HUDEP-2 (cell line): ENCODE measurements around the gene OCEL1.

Experiments used
- DNase-seq, 76 experiments: peaks; one replicate each; lab custom pipeline; 2025; ENCODE audit not compliant: unreplicated experiment in 76 of 76; lab: John Stamatoyannopoulos, UW

The OCEL1 gene

DNA sequence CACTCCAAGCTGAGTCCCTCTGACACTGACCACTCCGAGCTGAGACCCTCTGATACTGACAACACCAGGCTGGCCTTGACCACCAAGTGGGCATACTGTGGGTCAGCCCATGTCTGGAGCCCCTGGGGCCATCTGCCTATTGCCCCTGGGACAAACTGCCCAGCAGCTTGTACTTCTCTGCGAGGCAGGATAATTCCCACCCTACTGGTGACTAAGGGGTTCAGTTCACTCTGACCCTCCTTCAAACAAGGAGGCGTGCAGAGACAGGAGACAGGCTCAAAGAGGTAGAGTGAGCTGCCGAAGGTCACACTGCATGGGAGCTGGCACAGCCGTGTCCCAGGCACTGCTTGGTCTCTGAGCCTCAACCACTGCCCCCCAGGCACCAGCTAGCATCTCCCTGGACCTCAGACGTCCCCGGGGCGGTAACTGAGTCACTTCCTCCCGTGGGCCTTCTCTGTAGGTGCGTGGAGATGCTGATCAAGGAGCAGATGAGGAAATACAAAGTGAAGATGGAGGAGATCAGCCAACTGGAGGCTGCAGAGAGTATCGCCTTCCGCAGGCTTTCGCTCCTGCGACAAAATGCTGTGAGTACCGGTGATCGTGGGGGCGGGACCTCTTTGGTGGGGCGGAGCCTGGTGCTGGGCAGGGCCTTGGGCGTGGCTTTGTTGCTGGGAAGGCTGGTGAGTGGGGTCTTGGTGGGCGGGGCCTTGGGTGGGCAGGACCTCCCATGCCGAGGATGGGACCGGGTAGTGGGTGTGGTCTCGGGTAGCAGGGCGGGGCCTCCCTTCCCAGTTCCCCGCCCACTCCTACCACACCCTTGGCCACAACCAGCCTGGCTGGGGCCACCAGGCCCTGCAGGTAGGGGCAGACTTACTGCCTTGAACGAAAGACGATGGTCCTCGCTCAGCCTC, 16.6 kb upstream of the OCEL1 start:
- DNase-seq = peak in 72 of 76 experiments; percentile 25 to 90 (median 78)

DNA sequence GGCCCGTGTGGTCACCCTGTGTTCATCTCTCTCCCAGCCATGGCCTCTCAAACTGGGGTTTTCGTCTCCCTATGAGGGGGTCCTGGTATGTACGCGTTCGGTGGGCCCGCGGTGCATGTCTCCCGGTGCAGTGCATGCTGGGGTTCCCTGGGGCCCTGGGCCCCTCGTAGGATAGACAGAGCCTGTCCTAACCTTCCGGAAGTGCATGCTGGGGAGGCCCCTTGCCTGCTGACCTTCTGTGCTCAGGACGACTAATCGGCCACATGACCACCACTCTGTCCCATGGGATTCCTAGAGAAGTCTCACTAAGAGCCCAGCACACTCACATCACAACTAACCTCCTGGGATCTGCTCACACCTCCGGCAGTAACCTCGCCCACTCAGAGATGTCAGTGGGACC, 15.7 kb upstream of the OCEL1 start:
- DNase-seq = no peak

DNA sequence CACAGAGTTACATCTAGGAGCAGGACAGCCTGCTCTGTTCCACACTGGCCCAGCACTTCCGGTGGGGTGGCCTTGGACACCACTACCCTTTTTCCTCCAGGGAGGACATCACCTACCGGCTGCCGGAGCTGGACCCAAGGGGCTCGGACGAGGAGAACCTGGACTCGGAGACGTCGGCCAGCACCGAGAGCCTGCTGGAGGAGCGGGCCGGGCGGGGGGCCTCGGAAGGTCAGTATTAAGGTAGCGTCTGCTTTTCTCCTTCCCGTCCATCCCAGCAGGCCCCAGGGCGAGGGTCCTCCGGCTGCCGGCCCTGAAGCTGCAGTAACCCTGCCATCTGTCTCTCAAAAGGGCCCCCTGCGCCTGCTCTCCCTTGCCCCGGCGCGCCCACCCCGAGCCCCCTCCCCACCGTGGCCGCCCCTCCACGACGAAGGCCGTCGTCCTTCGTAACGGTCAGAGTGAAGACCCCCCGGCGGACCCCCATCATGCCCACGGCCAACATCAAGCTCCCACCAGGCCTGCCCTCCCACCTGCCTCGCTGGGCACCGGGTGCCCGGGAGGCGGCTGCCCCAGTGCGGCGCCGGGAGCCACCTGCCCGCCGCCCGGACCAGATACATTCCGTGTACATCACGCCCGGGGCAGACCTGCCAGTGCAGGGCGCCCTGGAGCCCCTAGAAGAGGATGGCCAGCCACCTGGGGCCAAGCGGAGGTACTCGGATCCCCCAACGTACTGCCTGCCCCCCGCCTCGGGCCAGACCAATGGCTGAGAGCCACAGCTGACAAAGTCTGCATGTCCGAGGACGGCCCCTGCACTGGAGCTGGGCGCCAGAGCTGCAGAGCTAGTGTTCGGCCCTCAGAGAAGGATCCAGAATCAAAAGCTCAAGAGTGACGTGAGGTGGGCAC, 14.2 kb upstream of the OCEL1 start:
- no peak for DNase-seq

DNA sequence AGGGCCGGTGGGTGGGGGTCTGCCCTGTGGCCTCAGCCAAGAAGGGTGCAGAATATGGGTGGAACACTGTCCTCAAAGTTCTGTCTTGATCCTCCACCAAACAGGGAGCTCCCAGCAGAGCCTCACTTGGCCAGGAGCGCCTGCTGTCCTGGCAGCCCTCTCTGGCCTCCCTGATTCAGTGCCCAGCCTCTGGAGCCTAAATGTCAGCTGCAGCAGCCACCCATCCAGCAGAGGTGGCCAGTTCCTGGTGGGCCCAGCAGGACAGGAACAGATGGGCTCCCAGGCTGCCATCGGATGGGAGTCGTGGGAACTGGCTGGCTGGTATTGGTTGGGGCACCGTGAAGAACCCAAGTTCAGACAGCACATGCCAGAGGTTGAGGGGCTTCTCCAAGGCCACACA, 12.7 kb upstream of the OCEL1 start:
- no peak for DNase-seq

DNA sequence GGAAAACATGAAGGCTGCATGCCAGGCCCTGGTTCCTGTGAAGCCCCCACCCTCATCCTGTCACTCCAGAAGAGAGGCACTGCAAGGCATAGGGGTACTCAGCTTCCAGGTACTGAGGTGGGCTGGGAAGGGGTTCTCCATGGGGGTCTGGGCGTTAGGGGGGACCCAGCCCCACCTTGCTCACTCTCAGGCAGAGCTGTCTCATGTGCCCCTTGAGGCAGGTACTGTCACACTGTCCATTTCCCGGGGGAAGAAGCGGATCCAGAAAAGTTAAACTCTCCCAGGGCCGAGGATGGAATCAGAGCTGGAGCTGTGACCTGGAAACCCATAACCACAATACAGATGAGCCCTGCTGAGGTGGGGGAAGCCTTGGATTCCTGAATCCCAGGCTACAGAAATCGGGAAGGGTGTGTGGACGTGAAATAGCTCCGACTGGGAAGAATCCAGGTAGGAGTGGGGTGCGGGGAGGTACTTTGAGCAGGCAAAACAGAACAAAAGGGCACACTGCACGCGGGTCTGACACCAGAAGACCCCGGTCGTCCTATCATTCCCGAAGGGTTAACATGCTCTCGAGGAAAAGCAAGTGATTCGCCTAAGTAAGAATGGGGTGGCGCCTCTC, 11.4 kb upstream of the OCEL1 start:
- peak in 1 of 76 experiments; percentile 12 for DNase-seq

DNA sequence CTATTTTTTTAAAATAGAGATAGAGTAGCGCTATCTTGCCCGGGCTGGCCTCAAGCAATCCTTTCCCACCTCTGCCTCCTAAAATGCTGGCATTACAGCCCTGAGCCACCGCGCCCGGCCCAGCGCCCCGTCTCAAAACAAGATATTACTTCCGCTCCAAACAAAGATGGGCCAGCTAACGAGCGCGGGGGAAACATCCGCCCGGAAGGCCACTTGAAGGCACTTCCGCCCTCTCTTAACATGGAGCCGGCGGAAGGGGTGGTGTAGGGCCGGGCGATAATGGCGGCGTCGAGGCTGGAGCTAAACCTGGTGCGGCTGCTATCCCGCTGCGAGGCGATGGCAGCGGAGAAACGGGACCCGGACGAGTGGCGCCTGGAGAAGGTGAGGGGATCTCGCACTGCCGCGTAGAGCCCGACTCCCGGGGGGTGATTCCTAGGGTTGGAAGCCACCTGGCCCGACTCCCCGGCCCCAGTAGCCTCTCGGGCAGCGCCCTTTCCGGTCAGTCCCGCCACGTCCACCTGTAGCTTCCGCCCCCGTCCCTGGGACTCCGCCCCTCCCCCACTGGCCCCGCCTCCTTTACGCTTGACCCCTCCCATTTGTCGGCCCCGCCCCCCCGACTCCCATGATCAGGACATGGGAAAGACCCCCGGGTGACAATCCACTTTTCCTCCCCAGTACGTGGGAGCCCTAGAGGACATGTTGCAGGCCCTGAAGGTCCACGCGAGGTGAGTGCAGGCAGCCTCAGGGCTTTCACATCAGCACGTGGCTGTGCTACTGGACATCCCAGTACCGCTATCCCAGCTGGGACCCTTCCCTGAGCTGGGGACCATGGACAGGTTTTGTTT, 10.7 kb upstream of the OCEL1 start, which contains the start of gene USE1:
TSS of gene USE1 (plus strand) at position 231 of the 845 bp plus-strand sequence. CDS start at position 280, 49 bp downstream.
- DNase-seq = peak in 75 of 76 experiments; percentile 62 to 95 (median 89)

DNA sequence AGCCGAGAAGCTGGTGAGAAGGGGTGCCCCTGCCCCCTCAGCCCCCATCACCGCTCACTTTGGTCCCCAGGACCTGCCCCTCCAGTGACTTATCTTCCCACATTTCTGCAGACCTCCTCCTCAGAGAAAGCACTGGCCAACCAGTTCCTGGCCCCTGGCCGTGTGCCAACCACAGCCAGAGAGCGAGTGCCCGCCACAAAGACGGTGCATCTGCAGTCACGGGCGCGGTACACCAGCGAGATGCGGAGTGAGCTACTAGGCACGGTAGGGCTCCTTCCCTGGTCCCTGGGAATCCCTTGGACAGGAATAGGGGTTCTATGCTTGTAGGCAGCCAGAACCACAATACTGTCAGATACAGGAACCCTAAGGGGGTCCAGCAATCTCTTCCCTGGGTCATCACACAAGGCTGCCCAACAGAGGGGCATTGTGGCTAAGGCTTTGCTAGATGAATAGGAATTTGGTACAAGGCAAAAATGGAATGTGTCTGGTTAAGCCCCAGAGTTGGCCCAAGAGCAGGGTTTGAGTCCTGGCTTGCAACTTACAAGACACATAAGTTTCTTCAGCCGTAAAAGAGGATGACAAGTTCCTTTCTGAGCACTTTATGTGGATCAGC, 9.9 kb upstream of the OCEL1 start:
- no peak for DNase-seq

DNA sequence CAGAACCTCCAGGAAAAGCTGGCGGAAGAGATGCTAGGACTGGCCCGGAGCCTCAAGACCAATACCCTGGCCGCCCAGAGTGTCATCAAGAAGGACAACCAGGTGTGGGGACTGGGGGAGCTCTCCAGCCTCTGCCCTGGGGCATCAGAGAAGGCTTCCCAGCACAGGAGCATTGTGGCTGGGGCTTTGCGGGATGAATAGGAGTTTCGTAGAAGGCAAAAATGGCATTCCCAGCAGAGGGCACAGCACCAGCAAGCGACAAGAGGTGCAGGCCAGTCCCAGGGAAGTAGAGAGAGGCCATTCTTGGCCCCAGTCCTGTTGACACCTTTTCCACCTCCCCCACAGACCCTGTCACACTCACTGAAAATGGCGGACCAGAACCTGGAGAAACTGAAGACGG, 6.7 kb upstream of the OCEL1 start:
- no peak for DNase-seq

DNA sequence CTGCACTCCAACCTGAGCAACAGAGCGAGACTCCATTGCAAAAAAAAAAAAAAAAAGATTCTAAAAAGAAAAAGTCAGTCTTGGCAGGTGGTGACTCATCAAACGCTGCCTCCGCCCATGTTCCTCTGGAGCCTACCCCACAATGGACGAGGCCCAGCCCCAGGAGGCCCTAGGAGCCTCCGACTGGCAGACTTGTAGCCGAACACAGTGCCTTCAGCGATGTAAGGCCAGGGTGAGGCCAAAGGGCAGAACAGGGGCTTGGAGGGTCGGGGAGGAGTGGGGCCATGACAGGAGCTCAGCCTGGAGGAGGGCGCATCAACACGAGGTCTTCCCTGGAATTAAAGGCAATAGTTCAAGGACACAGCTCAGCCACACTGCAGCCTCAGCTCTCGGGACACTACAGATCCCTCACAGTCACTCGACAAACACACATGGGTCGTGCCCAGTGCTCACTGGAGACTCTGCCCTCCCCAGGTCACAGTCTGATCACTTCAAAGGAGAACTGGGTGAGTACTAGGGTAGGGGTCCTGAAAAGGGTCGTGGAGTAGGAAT, 5.7 kb upstream of the OCEL1 start:
- peak in 69 of 76 experiments; percentile 30 to 84 (median 66) for DNase-seq

DNA sequence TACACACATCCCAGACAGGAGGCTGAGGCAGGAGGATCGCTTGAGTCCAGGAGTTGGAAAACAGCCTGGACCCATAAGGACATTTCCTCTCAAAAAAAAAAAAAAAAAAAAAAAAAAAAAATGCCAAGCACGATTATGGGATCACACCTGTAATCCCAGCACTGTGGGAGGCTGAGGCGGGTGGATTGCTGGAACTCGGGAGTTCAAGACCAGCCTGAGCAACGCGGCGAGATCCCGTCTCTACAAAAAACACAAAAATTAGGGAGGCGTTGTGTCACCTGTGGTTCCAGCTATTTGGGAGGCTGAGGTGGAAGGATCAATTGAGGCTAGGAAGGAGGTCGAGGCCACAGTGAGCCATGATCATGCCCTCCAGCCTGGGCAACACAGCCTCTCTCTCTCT, 973 bp upstream of the OCEL1 start:
- DNase-seq = no peak

DNA sequence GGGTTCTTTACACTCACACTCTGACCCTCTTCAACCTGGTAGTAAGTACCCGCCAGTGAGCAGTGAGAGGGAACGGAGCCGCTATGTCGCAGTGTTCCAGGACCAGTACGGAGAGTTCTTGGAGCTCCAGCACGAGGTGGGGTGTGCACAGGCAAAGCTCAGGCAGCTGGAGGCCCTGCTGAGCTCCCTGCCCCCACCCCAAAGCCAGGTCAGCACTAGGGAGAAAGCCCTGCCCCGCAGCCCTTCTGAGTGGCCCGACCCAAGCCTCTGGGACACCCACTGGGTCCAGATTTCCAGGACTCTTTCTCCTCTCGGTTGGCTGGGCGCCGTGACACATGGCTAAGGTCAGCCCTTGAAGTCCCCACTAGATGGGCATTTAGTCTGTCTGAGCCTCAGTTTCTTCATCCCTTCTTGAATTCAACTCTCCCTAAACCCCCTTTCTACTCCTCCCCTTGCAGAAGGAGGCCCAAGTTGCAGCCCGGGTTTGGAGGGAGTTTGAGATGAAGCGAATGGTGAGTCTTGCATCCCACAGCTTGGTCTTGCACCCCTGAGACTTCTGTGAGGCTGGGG, 1.9 kb downstream of the OCEL1 start:
- DNase-seq = no peak

DNA sequence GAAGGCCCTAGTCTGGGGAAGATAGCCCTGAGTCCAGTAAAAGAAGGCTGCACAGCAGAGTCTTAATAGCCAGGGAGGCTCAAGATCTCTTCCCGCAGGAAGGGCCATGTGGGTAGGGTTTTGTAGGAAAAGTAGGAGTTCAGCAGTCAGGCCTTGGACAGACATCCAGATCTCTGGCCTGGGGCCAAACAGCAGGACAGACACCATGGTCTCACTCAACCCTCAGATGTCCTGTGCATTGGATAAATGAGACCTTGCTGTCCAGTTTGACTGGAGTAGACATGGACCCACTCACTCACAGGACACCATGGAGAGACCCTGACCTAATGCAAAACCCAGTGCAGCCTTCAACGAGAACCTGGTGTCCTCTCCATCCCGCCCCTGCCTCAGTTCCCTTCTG, 3.9 kb downstream of the OCEL1 start:
- DNase-seq = no peak

DNA sequence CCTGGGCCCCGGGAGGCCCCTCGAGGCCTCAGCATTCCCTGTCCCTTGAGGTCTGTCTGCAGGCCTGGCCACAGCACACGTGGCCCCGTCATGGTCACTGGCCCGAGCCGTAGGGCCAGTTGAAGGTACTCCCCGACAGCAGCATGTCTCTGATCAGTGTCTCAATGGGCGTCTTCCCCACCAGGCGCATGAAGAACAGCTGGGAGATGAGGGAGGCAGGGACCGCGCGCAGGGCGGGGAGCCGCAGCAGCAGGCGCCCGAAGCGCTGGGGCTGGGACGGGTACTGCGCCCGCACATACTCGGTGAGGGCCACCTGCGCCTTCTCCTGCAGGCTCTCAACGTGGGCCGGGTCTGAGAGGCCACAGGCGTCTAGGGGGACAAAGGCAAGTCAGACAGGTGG, 6.2 kb downstream of the OCEL1 start:
- DNase-seq = no peak

DNA sequence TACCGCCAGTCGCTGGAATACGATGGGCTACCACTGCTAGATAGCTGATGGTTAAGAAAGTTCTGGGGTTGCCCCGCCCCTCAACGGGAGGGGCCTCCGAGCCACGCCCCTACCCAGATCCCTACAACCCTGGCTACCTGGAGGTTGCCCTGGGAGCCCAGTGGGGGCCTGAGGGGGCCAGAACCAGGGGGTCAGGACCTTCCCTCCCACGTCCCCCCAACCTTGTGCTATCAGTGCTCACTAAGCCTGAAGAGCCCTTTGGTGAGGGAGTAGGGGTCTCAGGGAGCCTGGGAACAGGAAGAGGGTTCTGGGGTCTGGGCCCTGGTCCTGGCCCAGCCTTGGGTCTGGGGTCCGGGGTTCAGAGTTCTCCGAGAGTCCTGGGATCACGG, 8.9 kb downstream of the OCEL1 start:
- peak in 67 of 76 experiments; percentile 14 to 82 (median 64) for DNase-seq

DNA sequence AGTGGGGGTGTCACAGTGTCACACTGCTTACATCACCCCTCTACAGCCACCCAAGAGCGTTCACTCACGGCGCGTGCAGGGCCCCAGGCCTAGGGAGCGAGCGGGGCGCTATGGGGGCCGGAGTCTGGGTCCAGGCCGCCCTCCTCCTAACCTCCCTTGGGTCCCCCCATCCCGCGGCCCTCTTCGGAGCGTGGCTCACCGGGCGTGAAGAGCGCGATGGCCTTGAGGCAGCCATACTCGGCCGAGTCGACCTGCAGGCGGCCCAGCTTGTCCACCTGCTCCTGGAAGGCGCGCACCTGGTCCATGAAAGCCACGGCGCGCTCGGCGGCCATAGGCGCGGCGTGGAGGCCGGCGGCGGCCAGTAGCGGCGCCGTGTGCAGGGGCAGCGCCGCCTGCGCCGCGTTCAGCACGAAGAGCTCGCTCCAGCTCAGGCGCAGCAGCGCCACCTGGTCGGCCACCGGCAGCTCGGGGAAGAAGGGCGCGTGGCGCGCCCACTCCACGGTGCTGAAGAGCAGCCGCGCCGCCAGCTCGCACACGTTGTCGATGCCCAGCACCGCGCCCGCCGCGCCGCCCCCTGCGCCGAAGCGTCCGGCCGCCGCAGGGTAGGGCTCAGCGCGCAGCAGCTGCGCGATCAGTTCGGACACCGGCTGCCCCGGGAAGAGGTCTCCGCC, 9.4 kb downstream of the OCEL1 start:
- DNase-seq = peak in 61 of 76 experiments; percentile 11 to 75 (median 56)

DNA sequence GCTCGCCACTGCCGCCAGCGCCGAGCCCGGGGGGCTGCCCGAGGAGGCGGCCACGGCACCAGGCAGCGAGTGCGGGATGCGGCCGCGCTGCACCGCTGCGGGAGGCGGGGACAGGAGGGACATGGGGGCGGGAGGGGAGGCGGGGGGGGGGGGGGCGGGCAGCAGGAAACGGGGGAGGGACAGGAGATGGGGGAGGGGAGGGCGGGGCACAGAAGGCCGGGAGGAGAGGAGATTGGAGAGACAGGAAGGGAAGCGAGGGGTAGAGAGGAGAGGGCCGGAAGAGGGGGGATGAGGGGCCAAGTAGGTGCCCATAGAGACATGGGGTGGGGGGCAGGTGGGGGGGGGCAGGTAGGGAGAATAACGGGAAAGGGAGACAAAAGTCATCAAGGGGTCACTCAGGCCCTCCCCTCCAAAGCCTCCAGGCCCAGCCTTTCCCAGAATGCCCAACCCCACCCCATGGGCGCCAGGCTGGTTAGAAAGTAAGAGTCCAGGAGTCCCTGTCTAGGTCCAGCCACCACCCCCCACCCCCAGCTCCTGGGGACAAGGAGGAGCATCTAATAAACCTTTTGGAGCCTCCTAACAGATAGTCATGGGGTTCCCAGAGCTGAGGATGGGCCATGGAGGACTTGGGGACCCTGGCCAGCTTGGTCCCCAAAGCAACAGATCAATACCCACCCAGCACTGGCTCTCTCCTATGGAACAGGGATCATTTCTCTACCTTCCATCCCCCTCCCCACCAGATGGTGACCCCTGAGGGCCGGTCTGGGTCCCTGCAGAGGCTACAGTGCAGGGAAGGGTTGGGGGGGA, 10.1 kb downstream of the OCEL1 start:
- peak in 39 of 76 experiments; percentile 21 to 71 (median 52) for DNase-seq

DNA sequence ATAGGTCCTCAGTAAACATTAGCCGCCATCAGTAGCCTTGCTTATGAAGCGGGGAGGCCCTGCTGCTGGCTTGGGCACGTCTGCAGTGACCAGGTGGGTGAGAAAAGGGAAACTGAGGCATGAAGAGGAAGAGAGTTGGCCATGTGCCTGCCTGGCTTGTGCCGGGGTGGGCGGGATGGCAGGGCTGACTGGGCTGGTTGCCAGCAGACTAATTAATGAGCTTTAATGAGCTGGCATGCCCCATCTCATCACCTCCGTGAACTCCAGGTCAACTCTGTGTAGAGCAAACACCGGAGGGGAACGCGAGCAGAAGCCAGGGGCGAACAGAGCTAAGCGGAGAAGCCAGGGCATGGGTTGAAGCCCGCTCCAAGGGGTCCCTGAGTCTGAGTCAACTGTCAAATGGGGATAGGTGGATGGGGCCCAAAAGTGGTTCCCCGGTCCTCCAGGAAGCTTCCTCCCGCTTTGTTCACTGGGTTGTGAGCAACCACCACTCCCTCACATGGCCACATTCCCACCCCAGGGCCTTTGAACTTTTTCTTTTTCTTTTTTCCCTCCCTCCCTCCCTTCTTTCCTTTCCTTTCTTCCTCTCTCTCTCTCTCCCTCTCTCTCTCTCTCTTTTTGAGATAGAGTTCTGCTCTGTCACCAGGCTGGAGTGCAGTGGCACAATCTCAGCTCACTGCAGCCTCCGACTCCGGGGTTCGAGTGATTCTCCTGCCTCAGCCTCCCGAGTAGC, 11.0 kb downstream of the OCEL1 start:
- DNase-seq = peak in 4 of 76 experiments; percentile 15 to 33 (median 31)
